Bronchial epithelial cell (primary cell): ENCODE results near the gene BCL6. TPM values are rescaled to one million over a fixed set of nuclear protein-coding genes. Genes with fewer than 3 reads are reported as not detected.

Source experiments
- DNase-seq: peaks from one replicate; pipeline ENCODE4 v3.0.0-alpha.2; 2010; ENCODE audit warnings: low read depth
- FAIRE-seq: peaks from 2 replicates; lab custom pipeline; 2011; peaks lifted over from hg19 to GRCh38; lab: Jason Lieb, UNC
- H3K27me3 ChIP-seq: 2 replicates; pipeline ENCODE4 v1.5.1; 2011; ENCODE audit warnings: low read length; ENCODE audit not compliant: control insufficient read depth, insufficient read depth
- H3K36me3 ChIP-seq: 2 replicates; pipeline ENCODE4 v1.5.1; 2011; ENCODE audit warnings: low read length; ENCODE audit not compliant: control insufficient read depth, insufficient read depth
- H3K4me3 ChIP-seq: 2 replicates; pipeline ENCODE4 v1.5.1; 2011; ENCODE audit warnings: mild to moderate bottlenecking, low read depth, low read length, control low read depth
- CTCF ChIP-seq: IDR thresholded peaks from 2 replicates; pipeline ENCODE4 v1.5.1; 2011; ENCODE audit warnings: mild to moderate bottlenecking, moderate library complexity, low read length, control low read depth, inconsistent platforms; ENCODE audit not compliant: insufficient read depth, severe bottlenecking
- total RNA-seq: library from RNA; depleted of rRNA; stranded (reverse); fragments of >200 nt; gene quantifications from 2 replicates; pipeline ENCODE4 v1.2.1, GENCODE V29; 2014

Gene BCL6
- total RNA-seq, 1 donor from 2014 or later = 6.8 TPM

- FAIRE-seq (no peak), DNase-seq (no peak)
- Histone ChIP-seq H3K4me3 (no peak overlapping the region), H3K27me3 (no peaks in the 10 kb centered on the region), H3K36me3 (peaks cover 48% of the 10 kb centered on the region)
- no peak for TF ChIP-seq CTCF
These were observed 20.0 kb downstream of the BCL6 start for GRCh38 chr3:187725224-187725623.

- DNase-seq (no peak), FAIRE-seq (no peak)
- peaks cover 27% of the 10 kb centered on the region for H3K36me3 ChIP-seq
- no peaks in the 10 kb centered on the region for H3K27me3 ChIP-seq
- no peak overlapping the region for H3K4me3 ChIP-seq
- TF ChIP-seq CTCF = no peak
These were observed 23.1 kb downstream of the BCL6 start for GRCh38 chr3:187722206-187722612.

- TF ChIP-seq CTCF = no peak
- H3K36me3 ChIP-seq = peaks cover 18% of the 10 kb centered on the region
- no peak overlapping the region for H3K4me3 ChIP-seq
- FAIRE-seq (no peak), DNase-seq (no peak)
- H3K27me3 ChIP-seq = no peaks in the 10 kb centered on the region
These were observed 24.2 kb downstream of the BCL6 start for GRCh38 chr3:187721055-187721454.

GRCh38 chr3:187720337-187720670 is 25.0 kb downstream of the BCL6 start:
- DNase-seq (no peak), FAIRE-seq (no peak)
- no peaks in the 10 kb centered on the region for H3K27me3 ChIP-seq
- no peak overlapping the region for H3K4me3 ChIP-seq
- H3K36me3 ChIP-seq = peaks cover 12% of the 10 kb centered on the region
- no peak for TF ChIP-seq CTCF

- Histone ChIP-seq H3K27me3 (no peaks in the 10 kb centered on the region), H3K36me3 (peaks cover 8% of the 10 kb centered on the region), H3K4me3 (no peak overlapping the region)
- DNase-seq (no peak), FAIRE-seq (no peak)
- no peak for TF ChIP-seq CTCF
These were observed 25.5 kb downstream of the BCL6 start for GRCh38 chr3:187719628-187720336.

- FAIRE-seq (no peak), DNase-seq (no peak)
- no peak overlapping the region for H3K4me3 ChIP-seq
- H3K27me3 ChIP-seq = no peaks in the 10 kb centered on the region
- TF ChIP-seq CTCF = no peak
- H3K36me3 ChIP-seq = peaks cover 6% of the 10 kb centered on the region
These were observed 26.5 kb downstream of the BCL6 start for GRCh38 chr3:187718802-187719201.
